ENCODE results near the gene SNX8. TPM values are rescaled to one million over a fixed set of nuclear protein-coding genes. Genes with fewer than 3 reads are reported as not detected.

SNX8 gene
- total RNA-seq, 2 donors from 2014 or later: 53.0 to 53.2 TPM

DNA sequence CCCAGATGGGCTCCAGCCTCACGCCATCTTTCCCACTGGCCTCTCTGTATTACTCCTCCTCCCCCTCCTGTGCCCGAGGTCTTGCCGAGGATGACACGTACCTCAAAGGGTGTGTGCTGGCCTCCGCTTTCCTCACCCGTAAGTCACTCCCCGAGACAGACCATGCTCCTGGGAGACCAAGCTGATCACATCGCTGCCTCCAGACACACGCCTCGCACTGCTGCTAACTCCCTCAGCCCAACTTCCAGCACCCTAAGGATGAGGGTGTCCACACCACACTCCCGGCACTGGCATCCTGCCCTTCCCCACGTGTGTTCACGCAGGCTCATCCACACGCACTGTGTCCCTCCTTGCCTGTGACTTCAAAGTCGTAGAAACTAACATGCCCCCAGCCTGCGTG, 105.5 kb downstream of the SNX8 start:
- Histone ChIP-seq H3K9me3 (ENCODE audit: control insufficient read depth, low read length) (no peaks in the 10 kb centered on the region), H3K27ac (ENCODE audit: low read depth, low read length) (no peak overlapping the region), H3K36me3 (ENCODE audit: control insufficient read depth, insufficient read depth, low read length) (peaks cover 49% of the 10 kb centered on the region), H3K4me3 (ENCODE audit: low read length) (no peak overlapping the region), H3K9ac (ENCODE audit: extremely low read depth, low read length, poor library complexity, severe bottlenecking) (no peak overlapping the region), H3K4me1 (ENCODE audit: control insufficient read depth, insufficient read depth, low read length) (no peaks in the 10 kb centered on the region), H3K27me3 (ENCODE audit: control insufficient read depth, insufficient read depth, low read length, poor library complexity, severe bottlenecking) (no peaks in the 10 kb centered on the region)
- no peak for DNase-seq
- no peaks in the 10 kb centered on the region for H3K27me3 Mint-ChIP-seq (ENCODE audit: insufficient read depth)
- TF ChIP-seq, protein P1, sequence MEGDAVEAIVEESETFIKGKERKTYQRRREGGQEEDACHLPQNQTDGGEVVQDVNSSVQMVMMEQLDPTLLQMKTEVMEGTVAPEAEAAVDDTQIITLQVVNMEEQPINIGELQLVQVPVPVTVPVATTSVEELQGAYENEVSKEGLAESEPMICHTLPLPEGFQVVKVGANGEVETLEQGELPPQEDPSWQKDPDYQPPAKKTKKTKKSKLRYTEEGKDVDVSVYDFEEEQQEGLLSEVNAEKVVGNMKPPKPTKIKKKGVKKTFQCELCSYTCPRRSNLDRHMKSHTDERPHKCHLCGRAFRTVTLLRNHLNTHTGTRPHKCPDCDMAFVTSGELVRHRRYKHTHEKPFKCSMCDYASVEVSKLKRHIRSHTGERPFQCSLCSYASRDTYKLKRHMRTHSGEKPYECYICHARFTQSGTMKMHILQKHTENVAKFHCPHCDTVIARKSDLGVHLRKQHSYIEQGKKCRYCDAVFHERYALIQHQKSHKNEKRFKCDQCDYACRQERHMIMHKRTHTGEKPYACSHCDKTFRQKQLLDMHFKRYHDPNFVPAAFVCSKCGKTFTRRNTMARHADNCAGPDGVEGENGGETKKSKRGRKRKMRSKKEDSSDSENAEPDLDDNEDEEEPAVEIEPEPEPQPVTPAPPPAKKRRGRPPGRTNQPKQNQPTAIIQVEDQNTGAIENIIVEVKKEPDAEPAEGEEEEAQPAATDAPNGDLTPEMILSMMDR (conservative IDR thresholded peaks at IDR 0.05): no peak
- H3K4me3 Mint-ChIP-seq: no peak overlapping the region
- peaks cover 73% of the 10 kb centered on the region for H3K36me3 Mint-ChIP-seq (ENCODE audit: low read depth)
- H3K4me1 Mint-ChIP-seq: no peaks in the 10 kb centered on the region
- no peaks in the 10 kb centered on the region for H3K9me3 Mint-ChIP-seq
- no peak overlapping the region for H3K27ac Mint-ChIP-seq
- WGBS, 2 experiments (ENCODE audit: insufficient coverage in 1 of 2, insufficient read length in 1 of 2): 80 to 82% methylated on average over 14 to 16 of the region's 16 CpGs

- no peak overlapping the region for H3K4me3 Mint-ChIP-seq
- peak overlapping the region; percentile 60 for H3K27ac Mint-ChIP-seq
- peaks cover 49% of the 10 kb centered on the region for H3K36me3 Mint-ChIP-seq (ENCODE audit: low read depth)
- H3K9me3 ChIP-seq (ENCODE audit: control insufficient read depth, low read length): no peaks in the 10 kb centered on the region
- no peaks in the 10 kb centered on the region for H3K4me1 ChIP-seq (ENCODE audit: control insufficient read depth, insufficient read depth, low read length)
- no peak overlapping the region for H3K4me3 ChIP-seq (ENCODE audit: low read length)
- WGBS, 2 experiments (ENCODE audit: insufficient coverage in 1 of 2, insufficient read length in 1 of 2): 93 to 96% methylated on average over 10 to 16 of the region's 16 CpGs
- no peaks in the 10 kb centered on the region for H3K27me3 Mint-ChIP-seq (ENCODE audit: insufficient read depth)
- no peak overlapping the region for H3K9ac ChIP-seq (ENCODE audit: extremely low read depth, low read length, poor library complexity, severe bottlenecking)
- DNase-seq: no peak
- H3K36me3 ChIP-seq (ENCODE audit: control insufficient read depth, insufficient read depth, low read length): peaks cover 25% of the 10 kb centered on the region
- H3K27me3 ChIP-seq (ENCODE audit: control insufficient read depth, insufficient read depth, low read length, poor library complexity, severe bottlenecking): no peaks in the 10 kb centered on the region
- no peak overlapping the region for H3K27ac ChIP-seq (ENCODE audit: low read depth, low read length)
- no peaks in the 10 kb centered on the region for H3K9me3 Mint-ChIP-seq
- no peaks in the 10 kb centered on the region for H3K4me1 Mint-ChIP-seq
- TF ChIP-seq, protein P1 (conservative IDR thresholded peaks at IDR 0.05): no peak
Observed at GRCh38 chr7:2205036-2205780, 109.0 kb downstream of the SNX8 start.

GRCh38 chr7:2204446-2204845, 109.8 kb downstream of the SNX8 start:
- peak overlapping the region; percentile 52 for H3K27ac Mint-ChIP-seq
- no peak overlapping the region for H3K4me3 Mint-ChIP-seq
- no peaks in the 10 kb centered on the region for H3K27me3 ChIP-seq (ENCODE audit: control insufficient read depth, insufficient read depth, low read length, poor library complexity, severe bottlenecking)
- no peaks in the 10 kb centered on the region for H3K9me3 ChIP-seq (ENCODE audit: control insufficient read depth, low read length)
- H3K4me1 Mint-ChIP-seq: no peaks in the 10 kb centered on the region
- H3K36me3 Mint-ChIP-seq (ENCODE audit: low read depth): peaks cover 51% of the 10 kb centered on the region
- H3K27ac ChIP-seq (ENCODE audit: low read depth, low read length): no peak overlapping the region
- no peak overlapping the region for H3K9ac ChIP-seq (ENCODE audit: extremely low read depth, low read length, poor library complexity, severe bottlenecking)
- TF ChIP-seq, protein P1 (conservative IDR thresholded peaks at IDR 0.05): no peak
- H3K4me3 ChIP-seq (ENCODE audit: low read length): no peak overlapping the region
- H3K36me3 ChIP-seq (ENCODE audit: control insufficient read depth, insufficient read depth, low read length): peaks cover 26% of the 10 kb centered on the region
- 94 to 96% methylated on average over 11 of the region's 11 CpGs for WGBS, 2 experiments (ENCODE audit: insufficient coverage in 1 of 2, insufficient read length in 1 of 2)
- no peaks in the 10 kb centered on the region for H3K27me3 Mint-ChIP-seq (ENCODE audit: insufficient read depth)
- no peak for DNase-seq
- no peaks in the 10 kb centered on the region for H3K4me1 ChIP-seq (ENCODE audit: control insufficient read depth, insufficient read depth, low read length)
- H3K9me3 Mint-ChIP-seq: no peaks in the 10 kb centered on the region

All from endodermal cell (in vitro differentiated cells).